GM12878 (cell line): ENCODE measurements around the gene RTEL1. TPM values are rescaled to one million over a fixed set of nuclear protein-coding genes. Genes with fewer than 3 reads are reported as not detected.

Experiments used
- ATAC-seq: fragments of 200-7000 bp; cut with Tn5 transposase; 3 replicates; pipeline ENCODE4 v1.9.1; 2020; ENCODE audit warnings: mild to moderate bottlenecking, moderate library complexity
- BruUV-seq: library from RNA; stranded (reverse); fragments of 400-500 nt; replicated peaks from 2 replicates; lab custom pipeline; 2021; lab: Mats Ljungman, UMichigan
- CTCF ChIA-PET: fragments of 300-600 bp; sonication (Branson Sonifier 250); formaldehyde crosslinking; extraction: SDS; loops from one replicate; lab custom pipeline; 2021; ENCODE audit warnings: inconsistent platforms; lab: Yijun Ruan, JAX
- POLR2A ChIA-PET: fragments of 350-600 bp; formaldehyde crosslinking; extraction: SDS; loops from one replicate; lab custom pipeline; 2021; ENCODE audit warnings: inconsistent platforms; lab: Charles Lee
- RAD21 ChIA-PET: fragments of 300-600 bp; sonication (Branson Sonifier 250); formaldehyde crosslinking; loops from one replicate; lab custom pipeline; 2023; ENCODE audit warnings: antibody characterized with exemption; ENCODE audit not compliant: unreplicated experiment; lab: Charles Lee
- SMC1A ChIA-PET: fragments of 300-600 bp; sonication (Branson Sonifier 250); formaldehyde crosslinking; loops from one replicate; lab custom pipeline; 2023; ENCODE audit not compliant: unreplicated experiment, uncharacterized antibody; lab: Charles Lee
- DNase-seq: peaks from one replicate; pipeline ENCODE4 v3.0.0-alpha.2; 2011; ENCODE audit warnings: low read depth, low spot score
- FAIRE-seq: peaks from 3 replicates; lab custom pipeline; 2011; peaks lifted over from hg19 to GRCh38; lab: Jason Lieb, UNC
- H2AFZ ChIP-seq: 2 replicates; pipeline ENCODE4 v1.6.0; 2011; ENCODE audit warnings: low read depth, low read length, control low read depth; ENCODE audit not compliant: control insufficient read depth
- H3K27ac ChIP-seq: 2 replicates; pipeline ENCODE4 v1.5.1; 2011; ENCODE audit warnings: control low read depth; ENCODE audit not compliant: control insufficient read depth, insufficient read depth
- H3K27me3 ChIP-seq, 2 experiments: replicated peaks in 1 of 2; 2 replicates each; pipeline versions ENCODE4 v1.6.0 to v1.6.1; 2011; ENCODE audit warnings: low read length in 1 of 2; ENCODE audit not compliant: control insufficient read depth in 2 of 2, insufficient read depth in 2 of 2
- H3K36me3 ChIP-seq, 2 experiments: 2 replicates each; pipeline ENCODE4 v1.5.1; 2011; ENCODE audit warnings: low read length in 1 of 2; ENCODE audit not compliant: control insufficient read depth in 2 of 2, insufficient read depth in 2 of 2
- H3K4me1 ChIP-seq: 2 replicates; pipeline ENCODE4 v1.6.1; 2011; ENCODE audit warnings: mild to moderate bottlenecking, low read length, moderate library complexity, mixed read lengths; ENCODE audit not compliant: control insufficient read depth, insufficient read depth
- H3K4me2 ChIP-seq: 2 replicates; pipeline ENCODE4 v1.6.0; 2011; ENCODE audit warnings: control low read depth; ENCODE audit not compliant: control insufficient read depth, insufficient read depth
- H3K4me3 ChIP-seq: fragments of 200-600 bp; sonication (generic); 2 replicates; pipeline ENCODE4 v1.5.1; 2016
- H3K79me2 ChIP-seq: 2 replicates; pipeline ENCODE4 v1.6.0; 2011; ENCODE audit warnings: low read length; ENCODE audit not compliant: control insufficient read depth, insufficient read depth
- H3K9ac ChIP-seq: 2 replicates; pipeline ENCODE4 v1.8.0; 2011; ENCODE audit warnings: low read length, control low read depth, mixed read lengths; ENCODE audit not compliant: control insufficient read depth, insufficient read depth
- H3K9me3 ChIP-seq: replicated peaks from 3 replicates; pipeline ENCODE4 v1.5.1; 2011; ENCODE audit warnings: mild to moderate bottlenecking, low read length; ENCODE audit not compliant: control insufficient read depth, insufficient read depth
- H4K20me1 ChIP-seq: 2 replicates; pipeline ENCODE4 v1.6.0; 2011; ENCODE audit not compliant: control insufficient read depth, insufficient read depth
- MLLT1 ChIP-seq: fragments of 450-650 bp; IDR thresholded peaks from 2 replicates; pipeline ENCODE4 v1.6.1; 2016; ENCODE audit warnings: mild to moderate bottlenecking
- POLR2AphosphoS5 ChIP-seq: IDR thresholded peaks from 2 replicates; pipeline ENCODE4 v1.6.1; 2011; ENCODE audit warnings: mild to moderate bottlenecking, low read length, inconsistent platforms
- SIX5 ChIP-seq: IDR thresholded peaks from 2 replicates; pipeline ENCODE4 v1.6.1; 2011; ENCODE audit warnings: mild to moderate bottlenecking, low read depth, low read length, moderate library complexity; ENCODE audit not compliant: severe bottlenecking
- WGBS: methylation state at CpG from one replicate; pipeline ENCODE4 v1.1.6; 2016; ENCODE audit warnings: low lambda C conversion rate; ENCODE audit not compliant: insufficient replicate concordance, insufficient coverage; ENCODE audit errors: missing lambda C conversion rate; 5-methylcytosine and 5-hydroxymethylcytosine counted together
- in situ Hi-C: fragments of 300-500 bp; cut with MboI; formaldehyde crosslinking; loops from 9 replicates; pipeline ENCODE4 v1.14.3; 2018; ENCODE audit warnings: mixed read lengths
- intact Hi-C: fragments of 100-400 bp; cut with micrococcal nuclease; formaldehyde crosslinking; loops from one replicate; pipeline ENCODE4 v1.14.2; 2022; ENCODE audit not compliant: unreplicated experiment
- polyA plus RNA-seq, 11 experiments: library from polyadenylated mRNA; depleted of rRNA in 4 of 11; unstranded in 6 of 11; stranded (reverse) in 5 of 11; fragments of >200 nt; fragmentation: Nextera tagmentation in 4 of 11; fragmentation: Illumina TruSeq in 1 of 11; extraction: Ambion mirVana in 4 of 11; extraction: Trizol in 1 of 11; gene quantifications; 1 replicate in 1 of 11; 2 replicates in 10 of 11; pipeline versions ENCODE4 v1.2.1 to v1.2.3, GENCODE V29; 2011 to 2016; ENCODE audit warnings: inconsistent platforms in 2 of 11, missing spikeins in 2 of 11, low read depth in 1 of 11
- total RNA-seq, 4 experiments: library from RNA; depleted of rRNA in 3 of 4; stranded (reverse); fragments of >200 nt in 3 of 4; fragmentation: Illumina TruSeq in 1 of 4; extraction: Trizol in 1 of 4; gene quantifications; 2 replicates each; pipeline versions ENCODE4 v1.2.1 to v1.2.3, GENCODE V29; 2013 to 2021
- TF ChIP-seq, protein P1 (sequence below): IDR thresholded peaks from 2 replicates; pipeline ENCODE4 v1.6.1; 2011; ENCODE audit warnings: low read depth, low read length, improper control_type of control experiment, borderline replicate concordance
- TF ChIP-seq, protein P2 (sequence below): IDR thresholded peaks from 2 replicates; pipeline ENCODE4 v1.6.1; 2011; ENCODE audit warnings: mild to moderate bottlenecking, low read depth, low read length, moderate library complexity; ENCODE audit not compliant: insufficient replicate concordance

The RTEL1 gene
- total and polyA plus RNA-seq, 10 of the 15 experiments (the other 5 are each of a cell fraction or from before 2014, with no cell fraction given) = 0.40 to 37.2 (median 15.6) TPM; not detected in 1

DNA sequence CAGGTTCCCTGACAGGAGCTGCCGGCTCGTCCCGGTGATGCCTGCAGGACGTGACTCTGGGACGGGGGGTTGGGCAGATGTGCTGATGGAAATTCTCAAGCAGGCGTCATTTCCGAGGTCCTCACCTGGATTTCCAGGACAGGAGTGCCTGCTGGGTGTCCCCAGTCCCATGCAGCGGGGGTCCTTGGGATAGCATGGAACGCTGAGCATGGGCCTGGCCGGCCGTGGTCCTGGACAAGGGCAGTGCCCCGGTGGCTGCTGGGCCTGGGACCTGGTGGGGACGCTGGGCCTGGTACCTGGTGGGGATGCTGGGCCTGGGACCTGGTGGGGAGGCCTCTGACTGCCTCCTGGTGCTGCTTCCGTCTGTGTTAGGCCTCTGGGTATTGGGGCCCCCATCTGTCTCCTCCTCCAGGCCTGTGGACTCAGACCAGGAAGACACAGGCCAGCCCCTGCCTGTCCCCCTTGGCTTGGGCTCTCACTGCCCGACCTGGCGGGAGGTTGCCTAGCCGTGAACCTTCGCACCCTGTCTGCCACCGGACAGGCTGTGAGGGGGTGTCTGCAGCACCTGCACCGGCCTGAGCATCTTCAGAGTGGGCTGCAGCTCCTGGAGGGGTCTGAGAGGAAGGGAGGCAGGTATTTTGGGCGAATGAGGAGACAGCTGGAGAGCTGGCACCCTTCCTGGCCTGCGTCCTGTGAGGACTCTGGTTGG is 6.2 kb downstream of the RTEL1 start:
- peaks cover 8 to 18% of the 10 kb centered on the region in 2 experiments; a peak in 3 of 4 replicates for H3K36me3 ChIP-seq
- SMC1A ChIA-PET = no interaction called here
- H2AFZ ChIP-seq = no peak overlapping the region
- RAD21 ChIA-PET = no interaction called here
- CTCF ChIA-PET = no interaction called here
- no peaks in the 10 kb centered on the region for H3K27me3 ChIP-seq
- no peaks in the 10 kb centered on the region for H4K20me1 ChIP-seq
- peaks cover 2% of the 10 kb centered on the region for H3K79me2 ChIP-seq
- H3K4me1 ChIP-seq = peaks cover 6% of the 10 kb centered on the region
- H3K27ac ChIP-seq = no peak overlapping the region
- no peak overlapping the region for H3K9ac ChIP-seq
- H3K4me2 ChIP-seq = no peak overlapping the region
- no TSS peak for BruUV-seq
- H3K4me3 ChIP-seq = no peak overlapping the region
- FAIRE-seq (no peak), ATAC-seq (no peak), DNase-seq (no peak)
- POLR2A ChIA-PET = no interaction called here
- 91% methylated on average over 22 of the region's 22 CpGs for WGBS
- H3K9me3 ChIP-seq = no peaks in the 10 kb centered on the region
- in situ Hi-C loops = no loop called here
- intact Hi-C loops = no loop called here
- TF ChIP-seq SIX5 (no peak), MLLT1 (no peak), POLR2AphosphoS5 (no peak)
- TF ChIP-seq, protein P1, sequence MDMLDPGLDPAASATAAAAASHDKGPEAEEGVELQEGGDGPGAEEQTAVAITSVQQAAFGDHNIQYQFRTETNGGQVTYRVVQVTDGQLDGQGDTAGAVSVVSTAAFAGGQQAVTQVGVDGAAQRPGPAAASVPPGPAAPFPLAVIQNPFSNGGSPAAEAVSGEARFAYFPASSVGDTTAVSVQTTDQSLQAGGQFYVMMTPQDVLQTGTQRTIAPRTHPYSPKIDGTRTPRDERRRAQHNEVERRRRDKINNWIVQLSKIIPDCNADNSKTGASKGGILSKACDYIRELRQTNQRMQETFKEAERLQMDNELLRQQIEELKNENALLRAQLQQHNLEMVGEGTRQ = no peak
- TF ChIP-seq, protein P2, sequence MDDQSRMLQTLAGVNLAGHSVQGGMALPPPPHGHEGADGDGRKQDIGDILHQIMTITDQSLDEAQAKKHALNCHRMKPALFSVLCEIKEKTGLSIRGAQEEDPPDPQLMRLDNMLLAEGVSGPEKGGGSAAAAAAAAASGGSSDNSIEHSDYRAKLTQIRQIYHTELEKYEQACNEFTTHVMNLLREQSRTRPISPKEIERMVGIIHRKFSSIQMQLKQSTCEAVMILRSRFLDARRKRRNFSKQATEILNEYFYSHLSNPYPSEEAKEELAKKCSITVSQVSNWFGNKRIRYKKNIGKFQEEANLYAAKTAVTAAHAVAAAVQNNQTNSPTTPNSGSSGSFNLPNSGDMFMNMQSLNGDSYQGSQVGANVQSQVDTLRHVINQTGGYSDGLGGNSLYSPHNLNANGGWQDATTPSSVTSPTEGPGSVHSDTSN = no peak
